Ishikawa (cell line): ENCODE data around the gene GRK5.

Experiments
- CEBPB ChIP-seq: IDR thresholded peaks from 2 replicates; pipeline ENCODE4 v1.6.1; 2012
- CREB1 ChIP-seq: IDR thresholded peaks from 2 replicates; pipeline ENCODE4 v1.6.1; 2012; ENCODE audit warnings: low read depth
- EGR1 ChIP-seq: IDR thresholded peaks from 2 replicates; pipeline ENCODE4 v1.6.1; 2012
- EP300 ChIP-seq: IDR thresholded peaks from 2 replicates; pipeline ENCODE4 v1.6.1; 2012; ENCODE audit warnings: borderline replicate concordance
- FOXM1 ChIP-seq: IDR thresholded peaks from 2 replicates; pipeline ENCODE4 v1.6.1; 2012; ENCODE audit warnings: low read depth, borderline replicate concordance
- NFIC ChIP-seq: IDR thresholded peaks from 2 replicates; pipeline ENCODE4 v1.6.1; 2012
- RAD21 ChIP-seq: IDR thresholded peaks from 2 replicates; pipeline ENCODE4 v1.6.1; 2012; ENCODE audit warnings: low read depth
- REST ChIP-seq: IDR thresholded peaks from 2 replicates; pipeline ENCODE4 v1.6.1; 2012; ENCODE audit warnings: low read depth, mild to moderate bottlenecking
- TAF1 ChIP-seq: IDR thresholded peaks from 2 replicates; pipeline ENCODE4 v1.6.1; 2012; ENCODE audit warnings: low read depth, mild to moderate bottlenecking
- TCF12 ChIP-seq: IDR thresholded peaks from 2 replicates; pipeline ENCODE4 v1.6.1; 2012; ENCODE audit warnings: low read depth
- TEAD4 ChIP-seq: IDR thresholded peaks from 2 replicates; pipeline ENCODE4 v1.6.1; 2012
- YY1 ChIP-seq: IDR thresholded peaks from 2 replicates; pipeline ENCODE4 v1.6.1; 2012; ENCODE audit warnings: low read depth
- ZBTB7A ChIP-seq: IDR thresholded peaks from 2 replicates; pipeline ENCODE4 v1.6.1; 2012; ENCODE audit warnings: low read depth
- TF ChIP-seq, protein P1 (sequence below): IDR thresholded peaks from 2 replicates; pipeline ENCODE4 v1.6.1; 2012
- TF ChIP-seq, protein P2 (sequence below): IDR thresholded peaks from 2 replicates; pipeline ENCODE4 v1.6.1; 2012

Gene GRK5

DNA sequence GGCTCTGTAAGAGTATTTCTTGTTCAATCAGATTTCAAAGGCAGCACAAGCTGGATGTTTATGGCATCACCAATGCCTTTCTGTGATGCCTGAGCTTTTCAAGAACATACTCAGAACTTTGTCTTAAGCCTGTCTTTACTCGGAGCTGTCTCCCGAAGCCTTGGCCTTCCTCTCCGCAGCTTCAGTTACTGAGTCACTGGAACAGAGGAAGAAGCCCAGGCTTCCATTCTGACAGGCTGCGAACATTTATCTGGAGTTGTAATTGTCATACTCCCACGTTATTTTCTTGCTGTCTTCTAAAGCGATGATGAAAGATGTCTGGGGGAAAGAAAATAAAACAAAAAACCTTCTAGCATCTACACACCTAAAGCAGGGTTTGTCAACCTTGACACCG, 43.9 kb downstream of the GRK5 start:
- no peak for TF ChIP-seq YY1
- no peak for TF ChIP-seq EGR1
- TF ChIP-seq, protein P1, sequence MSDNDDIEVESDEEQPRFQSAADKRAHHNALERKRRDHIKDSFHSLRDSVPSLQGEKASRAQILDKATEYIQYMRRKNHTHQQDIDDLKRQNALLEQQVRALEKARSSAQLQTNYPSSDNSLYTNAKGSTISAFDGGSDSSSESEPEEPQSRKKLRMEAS: no peak
- TF ChIP-seq CEBPB: no peak
- no peak for TF ChIP-seq RAD21
- no peak for TF ChIP-seq TCF12
- TF ChIP-seq EP300: no peak
- TF ChIP-seq TEAD4: no peak
- no peak for TF ChIP-seq FOXM1
- TF ChIP-seq, protein P2, sequence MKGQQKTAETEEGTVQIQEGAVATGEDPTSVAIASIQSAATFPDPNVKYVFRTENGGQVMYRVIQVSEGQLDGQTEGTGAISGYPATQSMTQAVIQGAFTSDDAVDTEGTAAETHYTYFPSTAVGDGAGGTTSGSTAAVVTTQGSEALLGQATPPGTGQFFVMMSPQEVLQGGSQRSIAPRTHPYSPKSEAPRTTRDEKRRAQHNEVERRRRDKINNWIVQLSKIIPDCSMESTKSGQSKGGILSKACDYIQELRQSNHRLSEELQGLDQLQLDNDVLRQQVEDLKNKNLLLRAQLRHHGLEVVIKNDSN: no peak
- TF ChIP-seq ZBTB7A: no peak
- no peak for TF ChIP-seq NFIC
- no peak for TF ChIP-seq CREB1
- no peak for TF ChIP-seq TAF1

DNA sequence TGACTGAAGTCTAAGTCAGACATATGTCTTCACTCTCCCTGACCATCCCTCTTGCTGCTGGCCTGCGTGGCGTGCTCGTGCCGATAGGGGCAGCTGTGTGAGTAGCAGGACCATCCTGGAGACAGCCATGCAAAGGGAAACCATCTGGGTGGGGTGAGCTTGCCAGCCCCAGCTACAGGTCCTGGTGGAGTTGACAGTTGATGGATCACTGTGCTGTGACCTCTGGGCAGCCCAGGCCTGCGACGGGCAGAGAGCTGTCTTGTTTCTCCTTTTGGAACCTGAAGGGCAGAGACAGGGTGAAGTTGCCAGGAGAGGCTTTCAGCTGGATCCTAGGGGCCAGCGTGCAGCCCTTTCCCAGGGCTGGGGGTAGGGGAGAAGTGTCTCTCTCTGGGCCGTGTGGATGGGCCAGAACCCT, 44.7 kb downstream of the GRK5 start:
- TF ChIP-seq NFIC (no peak), EP300 (no peak), FOXM1 (no peak), REST (no peak)
- TF ChIP-seq, protein P2: no peak
- TF ChIP-seq, protein P1: no peak

DNA sequence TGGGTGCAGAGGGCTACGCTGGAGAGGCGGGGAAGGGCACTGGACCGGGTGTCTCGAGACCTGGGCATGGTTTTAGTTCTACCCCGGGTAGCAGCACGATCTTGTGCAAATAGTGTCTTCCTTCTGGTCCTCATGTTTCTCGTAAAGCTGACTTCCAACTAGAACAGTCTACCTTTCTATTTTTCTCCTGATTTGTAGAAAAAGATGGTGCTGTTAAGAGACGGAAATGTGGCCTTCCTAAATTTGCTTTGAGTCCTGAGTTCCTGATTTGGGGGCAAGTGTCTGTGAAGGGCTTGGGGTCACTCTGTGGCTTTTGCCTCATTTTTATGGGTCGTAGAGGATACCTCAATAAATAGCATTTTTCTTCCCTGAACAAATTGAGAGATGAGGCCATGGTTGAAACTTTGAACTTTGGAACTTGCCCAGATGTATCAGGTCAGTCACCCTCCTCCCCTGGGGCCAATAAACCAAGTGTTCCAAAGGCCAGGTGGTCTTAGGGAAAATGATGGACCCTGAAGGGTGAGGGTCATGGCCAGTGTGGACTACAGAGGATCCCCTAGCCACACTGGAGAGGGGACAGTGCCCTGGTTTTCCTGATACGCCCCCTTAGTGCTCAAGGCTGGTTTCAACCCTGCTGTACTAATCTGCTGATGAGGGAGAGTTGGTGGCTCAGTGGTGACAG, 45.2 kb downstream of the GRK5 start:
- TF ChIP-seq EGR1 (no peak), TAF1 (no peak), YY1 (no peak), CEBPB (no peak), REST (no peak), TCF12 (no peak)

DNA sequence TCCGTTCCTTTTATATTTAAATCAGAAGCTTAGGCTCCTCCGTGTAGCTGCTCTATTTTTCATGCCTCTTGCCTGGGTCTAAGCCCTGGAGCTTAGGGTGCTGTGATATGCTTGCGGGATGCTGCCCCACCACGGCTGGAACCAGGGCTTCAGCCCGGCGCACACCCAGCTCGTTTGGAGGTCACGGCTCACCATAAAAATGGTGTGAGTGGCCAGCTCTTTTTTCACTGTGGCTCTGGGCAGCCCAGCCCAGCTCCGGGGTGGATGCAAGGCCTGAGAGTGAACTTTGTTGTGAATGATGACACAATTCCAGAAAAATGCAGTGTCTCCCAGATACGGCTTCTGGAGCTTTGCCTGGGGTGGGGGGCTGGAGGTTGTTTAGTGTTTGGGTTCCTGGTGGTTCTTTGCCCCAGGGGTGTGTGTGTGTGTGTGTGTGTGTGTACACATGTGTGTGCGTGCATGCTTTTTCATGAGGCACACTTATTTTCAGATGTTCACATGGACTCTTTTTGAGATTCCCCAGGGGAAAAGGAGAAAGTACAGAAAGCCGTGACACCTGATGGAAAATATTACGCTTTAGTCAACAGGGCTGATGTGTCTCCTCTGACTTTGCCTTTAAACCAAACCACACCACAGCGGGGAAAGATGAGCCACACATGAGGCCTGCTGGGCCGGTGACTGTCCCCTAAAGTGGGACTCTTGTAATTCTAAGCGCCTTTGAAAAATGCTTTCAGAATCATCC, 46.2 kb downstream of the GRK5 start:
- TF ChIP-seq, protein P1: no peak; the same call in 1 of the 2 replicates
- TF ChIP-seq TCF12: no peak
- no peak for TF ChIP-seq CREB1
- no peak for TF ChIP-seq TAF1
- 0 out of 2 replicates have a peak, but pooled peaks have one; percentile 16 for TF ChIP-seq ZBTB7A
- no peak for TF ChIP-seq NFIC
- TF ChIP-seq TEAD4: no peak; the same call in 1 of the 2 replicates
- TF ChIP-seq YY1: no peak

- TF ChIP-seq TEAD4: no peak
- TF ChIP-seq YY1: no peak
- TF ChIP-seq, protein P1: no peak
- no peak for TF ChIP-seq CEBPB
- no peak for TF ChIP-seq REST
- TF ChIP-seq TAF1: no peak
- TF ChIP-seq EGR1: no peak
- no peak for TF ChIP-seq TCF12
- no peak for TF ChIP-seq FOXM1
- TF ChIP-seq, protein P2: no peak
- no peak for TF ChIP-seq EP300
Measured at GRCh38 chr10:119254335-119254734, 47.0 kb downstream of the GRK5 start.
